Cardiac fibroblast (primary cell): Measurements from ENCODE around the gene SFXN3.
A peak's percentile ranks its signal among the peaks of the same experiment; 100 is the strongest.

Experiments used
- DNase-seq, 2 donors: peaks; one replicate each; pipeline versions ENCODE4 v3.0.0 to v3.0.0-alpha.2; 2010; ENCODE audit warnings: low read depth in 2 of 2
- H3K4me3 ChIP-seq, 2 donors: replicated peaks in 1 of 2; 1 replicate in 1 of 2; 2 replicates in 1 of 2; pipeline ENCODE4 v1.5.1; 2011; ENCODE audit warnings: low read depth in 2 of 2, low read length in 2 of 2, mild to moderate bottlenecking in 2 of 2, moderate library complexity in 1 of 2
- CTCF ChIP-seq: IDR thresholded peaks from one replicate; pipeline ENCODE4 v1.5.1; 2011; ENCODE audit warnings: low read depth, mild to moderate bottlenecking, low read length, inconsistent platforms

Gene SFXN3

GRCh38 chr10:101031128-101031795, at the start of gene SFXN3, which contains the start of gene PDZD7:
Gene SFXN3 (plus strand): TSS chr10:101031234. CDS start chr10:101034695, 3,461 bp downstream.
Gene PDZD7 (minus strand): TSS chr10:101031129. CDS start chr10:101030219, 910 bp downstream.
- H3K4me3 ChIP-seq = peak within 1 kb of the TSS; percentile 61 to 77
- peak; percentile 95 to 97 for DNase-seq

GRCh38 chr10:100982916-100983830, 47.9 kb upstream of the SFXN3 start:
- no peak for DNase-seq
- TF ChIP-seq CTCF = no peak
- H3K4me3 ChIP-seq = no peak overlapping the region

More at GRCh38 chr10:101031128-101031795, at the start of gene SFXN3, which contains the start of gene PDZD7:
- TF ChIP-seq CTCF = no peak

- DNase-seq = no peak
- H3K4me3 ChIP-seq = no peak overlapping the region
- TF ChIP-seq CTCF = no peak
Observed at GRCh38 chr10:100983868-100984671, 47.0 kb upstream of the SFXN3 start.

GRCh38 chr10:100984672-100985177, 46.3 kb upstream of the SFXN3 start:
- H3K4me3 ChIP-seq = no peak overlapping the region
- no peak for TF ChIP-seq CTCF
- DNase-seq = no peak

- TF ChIP-seq CTCF = no peak
- no peak overlapping the region for H3K4me3 ChIP-seq
- DNase-seq = no peak
Observed at GRCh38 chr10:100985336-100985735, 45.7 kb upstream of the SFXN3 start.

GRCh38 chr10:100986623-100986951, 44.4 kb upstream of the SFXN3 start:
- no peak for TF ChIP-seq CTCF
- H3K4me3 ChIP-seq = peak overlapping the region; percentile 97 to 100
- no peak for DNase-seq
